GM19324 (cell line): ENCODE measurements around the gene CDKL2.
"Not testable (repeated sequence)": the region's sequence is repeated elsewhere in the genome, so short reads cannot be mapped to it uniquely, and the experiment has no call there.

Experiments
- ATAC-seq: cut with Tn5 transposase; IDR thresholded peaks from one replicate; pipeline ENCODE4 v1.9.1; 2021; ENCODE audit warnings: mild to moderate bottlenecking, moderate library complexity; ENCODE audit not compliant: unreplicated experiment, low FRiP score

Gene CDKL2

DNA sequence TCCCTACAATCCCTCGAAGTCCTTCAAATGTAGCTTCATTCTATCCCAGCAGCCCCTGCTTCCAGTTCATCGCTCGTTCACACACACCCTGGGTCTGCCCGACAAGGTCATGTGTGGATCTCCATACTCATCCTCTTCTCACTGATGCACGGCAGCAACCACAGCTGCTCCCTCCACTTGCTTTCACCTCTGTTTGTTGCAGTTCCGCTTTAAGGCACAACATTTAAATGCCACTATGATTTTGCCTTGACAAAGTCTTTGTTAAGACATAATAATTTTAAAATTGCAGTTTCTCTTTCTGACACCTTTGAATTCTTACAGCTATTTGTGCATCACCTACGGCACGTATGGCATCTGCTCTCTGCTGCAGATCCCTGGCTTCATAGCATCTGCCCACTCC lies 72.6 kb downstream of the CDKL2 start:
- no peak for ATAC-seq

DNA sequence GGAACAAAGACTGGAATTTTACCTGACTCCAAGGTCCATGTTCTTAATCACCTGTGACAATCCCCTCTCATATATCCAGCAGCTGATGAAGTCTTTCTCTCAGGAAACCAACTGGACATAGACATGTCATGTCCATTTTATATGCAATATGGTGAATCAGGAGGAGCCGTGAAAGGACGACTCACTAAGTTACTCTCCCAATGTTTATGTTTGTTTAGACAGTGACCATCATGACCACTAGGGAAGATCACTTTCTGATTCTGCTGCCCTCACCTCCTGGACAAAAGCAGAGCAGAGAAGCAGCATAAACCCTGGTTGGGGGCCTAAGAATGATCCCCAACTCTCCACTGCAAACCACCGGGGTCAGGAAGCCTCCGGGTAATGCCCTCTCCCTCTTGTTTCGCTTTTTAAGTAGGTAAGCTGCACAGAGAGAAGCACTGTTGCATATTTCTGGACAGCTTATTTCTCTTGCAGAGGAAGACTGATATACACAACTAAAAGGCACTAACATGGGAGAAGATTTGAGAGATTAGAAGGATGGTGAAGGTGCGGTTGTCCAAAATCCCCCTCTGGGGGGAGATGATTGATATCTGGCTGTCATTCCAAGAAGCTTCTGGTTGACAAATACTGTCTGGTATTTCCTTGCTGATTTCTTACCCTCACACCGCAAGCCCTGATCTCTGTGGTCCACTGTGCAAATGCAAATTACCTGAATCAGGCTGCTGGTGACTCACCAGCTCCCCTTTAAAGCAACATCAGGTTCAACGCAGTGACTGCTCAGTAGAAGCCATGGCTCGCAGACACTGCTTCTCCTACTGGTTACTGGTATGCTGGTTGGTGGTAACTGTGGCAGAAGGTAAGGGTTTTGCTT lies 74.8 kb downstream of the CDKL2 start, which contains the start of gene ODAPH:
Gene ODAPH, plus strand, starts transcription at position 773 of the 871 bp plus-strand sequence. Its CDS starts 17 bp downstream, at position 790.
- ATAC-seq: peak; percentile 96

DNA sequence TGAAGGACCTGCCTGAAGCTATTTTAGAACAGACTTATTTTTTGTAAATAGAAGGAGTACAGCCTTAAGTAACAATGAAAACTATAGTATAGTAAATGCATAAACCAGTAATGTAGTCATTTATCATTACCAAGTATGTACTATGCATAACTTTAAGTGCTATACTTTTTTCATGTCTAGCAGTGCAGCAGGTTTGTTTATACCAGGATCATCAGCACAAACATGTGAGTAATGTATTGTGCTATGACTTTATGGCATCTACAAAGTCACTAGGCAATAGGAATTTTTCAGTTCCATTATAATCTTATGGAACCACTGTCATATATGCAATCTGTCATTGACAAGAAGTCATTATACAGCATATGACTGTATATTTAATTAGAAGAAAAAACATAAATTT lies 77.9 kb downstream of the CDKL2 start:
- ATAC-seq: no peak

DNA sequence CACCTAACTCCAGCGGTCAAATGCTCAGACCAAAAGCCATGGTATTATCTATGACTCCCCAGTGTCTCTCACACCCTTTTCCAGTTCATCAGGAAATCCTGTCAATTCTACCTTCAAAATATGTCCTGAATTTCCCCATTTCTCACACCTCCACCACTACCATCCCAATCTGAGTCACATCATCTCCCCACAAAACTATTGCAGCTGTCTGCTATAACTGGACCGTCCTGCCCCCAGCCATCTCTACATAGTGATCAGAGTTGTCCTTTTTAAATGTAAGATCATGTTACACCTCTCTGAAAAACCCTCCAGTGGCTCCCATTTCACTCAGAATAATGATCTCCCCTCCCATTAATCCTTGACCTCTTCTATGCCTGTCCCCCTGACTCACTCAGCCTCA lies 81.3 kb downstream of the CDKL2 start:
- no peak for ATAC-seq

DNA sequence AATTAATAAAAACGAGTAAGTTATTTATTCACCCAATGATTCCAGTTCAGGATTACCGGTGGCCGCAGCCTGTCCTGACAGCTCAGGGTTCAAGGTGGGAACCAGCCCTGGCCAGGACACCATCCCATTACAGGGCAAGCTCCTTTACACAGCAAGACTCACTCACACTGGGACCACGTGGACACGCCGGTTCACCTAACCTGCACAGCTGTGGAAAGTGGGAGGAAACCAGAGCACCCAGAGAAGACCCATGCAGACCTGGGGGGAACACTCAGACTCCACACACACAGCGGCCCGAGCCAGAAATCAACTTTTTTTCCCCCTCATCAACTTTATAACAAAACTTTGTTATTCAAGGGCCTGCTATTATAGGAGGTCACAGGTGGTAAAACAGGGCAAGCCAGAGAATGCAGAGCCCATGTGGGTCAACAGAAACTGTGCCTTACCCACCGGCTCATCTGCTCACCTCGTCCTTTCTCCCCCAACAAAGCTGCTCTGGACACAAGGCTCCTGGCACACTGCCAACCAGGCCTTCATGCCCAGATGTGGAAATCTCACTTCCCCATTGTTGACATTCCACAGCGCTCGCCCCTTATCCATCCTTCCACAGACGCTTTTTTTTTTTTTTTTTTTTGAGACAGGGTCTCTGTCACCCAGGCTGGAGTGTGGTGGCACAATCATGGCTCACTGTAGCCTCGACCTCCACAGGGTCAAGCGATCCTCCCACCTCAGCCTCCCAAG lies 82.5 kb downstream of the CDKL2 start:
- ATAC-seq: no peak

DNA sequence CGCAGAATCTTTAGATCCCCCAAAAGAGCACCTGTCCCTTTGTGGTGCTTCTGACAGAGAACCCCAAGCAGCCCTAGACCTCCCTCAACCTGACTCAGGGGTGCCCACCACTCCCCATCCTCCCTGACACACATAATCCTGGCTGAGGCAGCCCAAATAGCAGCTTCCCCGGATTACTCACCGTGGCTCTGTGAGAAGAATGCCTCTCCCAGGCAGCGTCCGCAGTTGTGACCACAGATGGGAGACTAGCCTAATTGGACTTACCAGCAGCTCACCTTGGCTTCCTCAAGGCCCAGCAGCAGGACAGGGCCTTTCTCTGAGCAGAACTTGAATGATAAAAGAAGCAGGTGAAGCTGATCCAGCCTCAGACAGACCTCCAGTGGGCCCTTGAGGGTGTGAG lies 84.8 kb downstream of the CDKL2 start:
- no peak for ATAC-seq

DNA sequence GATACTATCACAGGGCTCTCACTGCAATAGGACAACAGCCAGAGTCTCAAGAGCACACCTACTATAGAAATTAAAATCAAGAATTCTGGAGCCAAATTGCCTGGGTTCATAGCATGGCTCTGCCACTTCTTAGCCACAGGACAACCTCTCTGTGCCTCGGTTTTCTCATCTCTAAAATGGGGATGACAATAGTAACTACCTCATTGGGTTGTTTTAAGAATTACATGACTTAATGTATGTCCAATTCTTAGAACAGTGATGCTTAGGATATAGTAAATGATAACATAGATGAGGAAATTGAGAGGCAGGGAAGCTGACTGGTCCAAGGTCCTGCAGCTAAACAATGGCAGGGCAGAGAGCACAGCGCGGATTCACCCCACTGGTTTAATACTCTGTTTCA lies 85.5 kb downstream of the CDKL2 start:
- no peak for ATAC-seq

DNA sequence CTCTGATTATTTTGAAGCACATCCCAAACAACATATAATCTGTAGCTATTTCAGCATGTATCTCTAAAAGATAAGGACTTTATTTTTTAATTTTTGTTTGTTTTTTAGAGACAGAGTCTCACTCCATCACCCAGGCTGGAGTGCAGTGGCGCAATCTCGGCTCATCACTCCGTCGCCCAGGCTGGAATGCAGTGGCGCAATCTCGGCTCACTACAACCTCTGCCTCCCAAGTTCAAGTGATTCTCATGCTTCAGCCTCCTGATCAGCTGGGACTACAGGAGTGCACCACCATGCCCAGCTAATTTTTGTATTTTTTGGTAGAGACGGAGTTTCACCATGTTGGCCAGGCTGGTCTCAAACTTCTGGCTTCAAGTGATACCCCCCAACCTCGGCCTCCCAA lies 86.1 kb downstream of the CDKL2 start:
- ATAC-seq: not testable (repeated sequence)

DNA sequence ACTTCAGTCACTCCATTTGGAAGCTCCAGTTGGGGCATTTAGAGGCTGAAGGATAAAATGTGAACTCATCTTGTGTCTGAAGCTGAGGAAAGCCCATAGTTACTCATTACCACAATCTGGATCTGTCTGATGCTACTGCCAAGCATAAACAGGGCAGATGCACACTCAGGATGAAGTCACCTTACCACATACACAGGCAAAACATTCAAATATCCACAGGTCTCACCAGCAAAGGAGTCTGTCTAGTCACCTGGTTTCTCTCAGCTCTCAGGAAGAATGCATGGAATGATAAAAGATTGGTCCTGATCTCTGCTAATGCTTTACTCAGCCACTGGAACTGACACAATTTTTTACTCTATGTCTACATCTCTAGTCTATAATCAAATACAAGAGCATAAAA lies 87.5 kb downstream of the CDKL2 start:
- ATAC-seq: no peak

DNA sequence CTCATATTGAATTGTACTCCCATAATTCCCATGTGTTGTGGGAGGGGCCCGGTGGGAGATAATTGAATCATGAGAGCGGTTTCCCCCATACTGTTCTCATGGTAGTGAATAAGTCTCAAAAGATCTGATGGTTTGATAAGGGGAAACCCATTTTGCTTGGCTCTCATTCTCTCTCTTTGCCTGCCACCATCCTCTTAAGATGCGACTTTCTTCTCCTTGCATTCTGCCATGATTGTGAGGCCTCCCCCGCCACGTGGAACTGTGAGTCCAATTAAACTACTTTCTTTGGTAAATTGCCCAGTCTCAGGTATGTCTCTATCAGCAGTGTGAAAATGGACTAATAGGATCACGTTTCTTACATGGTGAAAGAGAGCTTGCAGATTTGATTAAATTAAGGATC lies 93.0 kb downstream of the CDKL2 start:
- not testable (repeated sequence) for ATAC-seq

DNA sequence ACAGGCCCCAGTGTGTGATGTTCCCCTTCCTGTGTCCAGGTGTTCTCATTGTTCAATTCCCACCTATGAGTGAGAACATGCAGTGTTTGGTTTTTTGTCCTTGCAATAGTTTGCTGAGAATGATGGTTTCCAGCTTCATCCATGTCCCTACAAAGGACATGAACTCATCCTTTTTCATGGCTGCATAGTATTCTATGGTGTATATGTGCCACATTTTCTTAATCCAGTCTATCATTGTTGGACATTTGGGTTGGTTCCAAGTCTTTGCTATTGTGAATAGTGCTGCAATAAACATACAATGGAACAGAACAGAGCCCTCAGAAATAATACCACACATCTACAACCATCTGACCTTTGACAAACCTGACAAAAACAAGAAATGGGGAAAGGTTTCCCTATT lies 96.4 kb downstream of the CDKL2 start:
- not testable (repeated sequence) for ATAC-seq

DNA sequence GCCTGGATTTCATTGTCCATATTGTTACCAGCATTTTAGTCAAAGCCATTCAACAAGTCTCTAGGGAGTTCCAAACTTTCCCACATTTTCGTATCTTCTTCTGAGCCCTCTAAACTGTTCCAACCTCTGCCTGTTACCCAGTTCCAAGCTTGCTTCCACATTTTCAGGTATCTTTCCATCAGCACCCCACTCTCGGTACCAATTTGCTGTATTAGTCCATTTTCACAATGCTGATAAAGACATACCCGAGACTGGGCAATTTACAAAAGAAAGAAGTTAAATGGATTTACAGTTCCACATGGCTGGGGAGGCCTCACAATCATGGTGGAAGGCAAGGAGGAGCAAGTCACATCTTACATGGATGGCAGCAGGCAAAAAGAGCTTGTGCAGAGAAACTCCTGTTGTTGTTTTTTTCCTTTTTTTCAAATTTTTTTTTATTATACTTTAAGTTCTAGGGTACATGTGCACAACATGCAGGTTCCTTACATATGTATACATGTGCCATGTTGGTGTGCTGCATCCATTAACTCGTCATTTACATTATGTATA lies 96.9 kb downstream of the CDKL2 start:
- not testable (repeated sequence) for ATAC-seq

DNA sequence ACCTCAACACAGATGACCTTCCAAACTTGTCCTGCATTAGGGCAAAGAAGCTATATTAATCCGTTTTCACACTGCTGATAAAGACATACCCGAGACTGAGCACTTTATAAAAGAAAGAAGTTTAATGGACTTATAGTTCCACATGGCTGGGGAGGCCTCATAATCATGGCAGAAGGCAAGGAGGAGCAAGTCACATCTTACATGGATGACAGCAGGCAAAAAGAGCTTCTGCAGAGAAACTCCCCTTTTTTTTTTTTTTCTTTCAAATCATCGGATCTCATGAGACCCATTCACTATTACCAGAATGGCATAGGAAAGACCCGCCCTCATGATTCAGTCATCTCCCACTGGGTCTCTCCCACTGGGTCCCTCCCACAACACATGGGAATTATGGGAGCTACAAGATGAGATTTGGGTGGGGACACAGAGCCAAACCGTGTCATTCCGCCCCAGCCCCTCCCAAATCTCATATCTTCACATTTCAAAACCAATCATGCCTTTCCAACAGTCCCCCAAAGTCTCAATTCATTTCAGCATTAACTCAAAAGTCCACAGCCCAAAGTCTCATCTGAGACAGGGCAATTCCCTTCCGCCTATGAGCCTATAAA lies 98.7 kb downstream of the CDKL2 start:
- ATAC-seq: not testable (repeated sequence)

DNA sequence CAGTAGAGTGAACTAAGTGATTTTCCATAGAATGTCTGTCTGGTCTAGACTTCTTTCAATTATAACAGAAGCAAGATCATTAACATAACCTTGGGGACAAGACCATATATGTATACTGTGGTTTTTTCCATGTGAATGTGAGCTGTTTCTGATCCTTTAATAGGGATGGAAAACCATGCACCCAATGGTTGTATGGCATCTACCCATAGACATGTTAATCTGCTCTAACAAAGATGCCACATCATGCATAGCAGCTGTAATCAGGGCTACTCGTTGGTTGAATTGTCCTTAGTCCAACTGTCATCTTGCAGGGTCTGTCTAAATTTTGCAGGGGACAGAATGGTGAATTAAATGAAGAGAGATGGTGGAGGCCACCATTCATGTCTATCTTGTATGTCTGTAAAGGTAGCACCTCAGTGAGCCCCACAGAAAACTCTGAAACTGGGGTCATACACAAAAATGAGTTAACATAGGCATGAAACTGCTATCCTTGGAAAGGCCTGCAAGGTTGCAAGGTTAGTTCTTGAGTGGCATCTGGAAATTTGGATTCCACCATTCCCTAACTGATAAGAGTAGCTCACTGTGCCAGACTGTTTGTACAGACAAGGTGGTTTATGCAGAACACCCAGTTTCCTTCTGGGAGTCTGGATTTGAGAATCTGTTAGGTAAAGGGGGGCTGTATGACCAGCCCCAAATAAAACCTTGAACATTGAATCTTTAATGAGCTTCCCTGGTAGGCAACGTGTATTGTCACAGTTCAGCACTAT lies 99.6 kb downstream of the CDKL2 start:
- no peak for ATAC-seq
